Mesodermal cell (in vitro differentiated cells): ENCODE measurements around the gene NEGR1.

Experiments used
- H3K27ac ChIP-seq: 2 replicates; pipeline ENCODE4 v1.7.0; 2013; ENCODE audit warnings: mild to moderate bottlenecking, low read depth, low read length, moderate library complexity; ENCODE audit not compliant: severe bottlenecking
- H3K36me3 ChIP-seq: 2 replicates; pipeline ENCODE4 v1.7.1; 2013; ENCODE audit warnings: mild to moderate bottlenecking, low read length, moderate library complexity; ENCODE audit not compliant: control insufficient read depth, insufficient read depth
- H3K4me1 ChIP-seq: one replicate; pipeline ENCODE4 v1.7.1; 2013; ENCODE audit warnings: mild to moderate bottlenecking, low read length; ENCODE audit not compliant: insufficient read depth, control insufficient read depth, poor library complexity, severe bottlenecking
- H3K4me3 ChIP-seq: 2 replicates; pipeline ENCODE4 v1.7.0; 2013; ENCODE audit warnings: low read length, control low read depth, mild to moderate bottlenecking; ENCODE audit not compliant: insufficient read depth, poor library complexity, severe bottlenecking; ENCODE audit errors: extremely low read depth
- H3K9me3 ChIP-seq: 2 replicates; pipeline ENCODE4 v1.7.1; 2013; ENCODE audit warnings: mild to moderate bottlenecking, low read length, moderate library complexity; ENCODE audit not compliant: control insufficient read depth
- WGBS, 2 experiments: methylation state at CpG; one replicate each; pipeline ENCODE4 v1.1.5; 2013; ENCODE audit warnings: missing lambda C conversion rate in 2 of 2; ENCODE audit not compliant: insufficient coverage in 2 of 2; 5-methylcytosine and 5-hydroxymethylcytosine counted together

NEGR1 gene

GRCh38 chr1:71788113-71788512 is 494.2 kb downstream of the NEGR1 start:
- Histone ChIP-seq H3K36me3 (no peaks in the 10 kb centered on the region), H3K9me3 (no peaks in the 10 kb centered on the region), H3K4me1 (no peaks in the 10 kb centered on the region), H3K27ac (no peak overlapping the region), H3K4me3 (no peak overlapping the region)
- WGBS, 2 experiments, result no CpG with 5 or more reads among the region's 1 CpG

- no peaks in the 10 kb centered on the region for H3K36me3 ChIP-seq
- no peaks in the 10 kb centered on the region for H3K4me1 ChIP-seq
- no CpG with 5 or more reads among the region's 1 CpG for WGBS, 2 experiments
- H3K9me3 ChIP-seq, result no peaks in the 10 kb centered on the region
- no peak overlapping the region for H3K4me3 ChIP-seq
- no peak overlapping the region for H3K27ac ChIP-seq
Observed at GRCh38 chr1:71787699-71788098, 494.6 kb downstream of the NEGR1 start.

GRCh38 chr1:71786218-71786617 is 496.1 kb downstream of the NEGR1 start:
- no peaks in the 10 kb centered on the region for H3K4me1 ChIP-seq
- H3K4me3 ChIP-seq, result no peak overlapping the region
- no peak overlapping the region for H3K27ac ChIP-seq
- no peaks in the 10 kb centered on the region for H3K36me3 ChIP-seq
- no CpG with 5 or more reads among the region's 1 CpG for WGBS, 2 experiments
- no peaks in the 10 kb centered on the region for H3K9me3 ChIP-seq

GRCh38 chr1:71785450-71785849 is 496.9 kb downstream of the NEGR1 start:
- Histone ChIP-seq H3K36me3 (no peaks in the 10 kb centered on the region), H3K27ac (no peak overlapping the region), H3K4me3 (no peak overlapping the region), H3K9me3 (no peaks in the 10 kb centered on the region), H3K4me1 (no peaks in the 10 kb centered on the region)

GRCh38 chr1:71785000-71785399 is 497.3 kb downstream of the NEGR1 start:
- H3K4me1 ChIP-seq, result no peaks in the 10 kb centered on the region
- no peak overlapping the region for H3K27ac ChIP-seq
- H3K9me3 ChIP-seq, result no peaks in the 10 kb centered on the region
- WGBS, 2 experiments, result no CpG with 5 or more reads among the region's 3 CpGs
- no peaks in the 10 kb centered on the region for H3K36me3 ChIP-seq
- H3K4me3 ChIP-seq, result no peak overlapping the region

GRCh38 chr1:71784241-71784640 is 498.1 kb downstream of the NEGR1 start:
- Histone ChIP-seq H3K4me3 (no peak overlapping the region), H3K4me1 (no peaks in the 10 kb centered on the region), H3K9me3 (no peaks in the 10 kb centered on the region), H3K27ac (no peak overlapping the region), H3K36me3 (no peaks in the 10 kb centered on the region)
- WGBS, 2 experiments, result 100% methylated on average over 1 of the region's 1 CpG

GRCh38 chr1:71783071-71783470 is 499.3 kb downstream of the NEGR1 start:
- Histone ChIP-seq H3K4me3 (no peak overlapping the region), H3K27ac (no peak overlapping the region), H3K9me3 (no peaks in the 10 kb centered on the region), H3K4me1 (no peaks in the 10 kb centered on the region), H3K36me3 (no peaks in the 10 kb centered on the region)
- 100% methylated on average over 1 of the region's 2 CpGs; no CpG with 5 or more reads in 1 of the 2 experiments for WGBS, 2 experiments

GRCh38 chr1:71781450-71781849 is 500.9 kb downstream of the NEGR1 start:
- H3K27ac ChIP-seq, result no peak overlapping the region
- no peaks in the 10 kb centered on the region for H3K36me3 ChIP-seq
- no peaks in the 10 kb centered on the region for H3K9me3 ChIP-seq
- no peaks in the 10 kb centered on the region for H3K4me1 ChIP-seq
- H3K4me3 ChIP-seq, result no peak overlapping the region
- 100% methylated on average over 1 to 2 of the region's 4 CpGs for WGBS, 2 experiments

GRCh38 chr1:71780681-71781080 is 501.7 kb downstream of the NEGR1 start:
- Histone ChIP-seq H3K4me3 (no peak overlapping the region), H3K4me1 (no peaks in the 10 kb centered on the region), H3K27ac (no peak overlapping the region), H3K36me3 (no peaks in the 10 kb centered on the region), H3K9me3 (no peaks in the 10 kb centered on the region)
- WGBS, 2 experiments, result no CpG with 5 or more reads among the region's 3 CpGs

GRCh38 chr1:71778940-71779339 is 503.4 kb downstream of the NEGR1 start:
- H3K4me1 ChIP-seq, result no peaks in the 10 kb centered on the region
- no peak overlapping the region for H3K27ac ChIP-seq
- 71% methylated on average over 1 of the region's 1 CpG; no CpG with 5 or more reads in 1 of the 2 experiments for WGBS, 2 experiments
- H3K4me3 ChIP-seq, result no peak overlapping the region
- H3K36me3 ChIP-seq, result no peaks in the 10 kb centered on the region
- H3K9me3 ChIP-seq, result no peaks in the 10 kb centered on the region

GRCh38 chr1:71777094-71777493 is 505.2 kb downstream of the NEGR1 start:
- no peak overlapping the region for H3K4me3 ChIP-seq
- no peaks in the 10 kb centered on the region for H3K4me1 ChIP-seq
- no peaks in the 10 kb centered on the region for H3K36me3 ChIP-seq
- H3K27ac ChIP-seq, result no peak overlapping the region
- no peaks in the 10 kb centered on the region for H3K9me3 ChIP-seq

GRCh38 chr1:71774705-71775104 is 507.6 kb downstream of the NEGR1 start:
- no CpG with 5 or more reads among the region's 1 CpG for WGBS, 2 experiments
- Histone ChIP-seq H3K4me3 (no peak overlapping the region), H3K4me1 (no peaks in the 10 kb centered on the region), H3K9me3 (no peaks in the 10 kb centered on the region), H3K27ac (no peak overlapping the region), H3K36me3 (no peaks in the 10 kb centered on the region)
